Measurements from ENCODE around the gene MYOZ3.

GRCh38 chr5:150665044-150665443 lies 4.0 kb downstream of the MYOZ3 start:
- no peak for TF ChIP-seq KDM5A (IDR thresholded peaks at IDR 0.05; ENCODE audit: low read length)
- no peak for TF ChIP-seq SP1 (IDR thresholded peaks at IDR 0.05; ENCODE audit: low read depth, low read length)
- TF ChIP-seq JUN (IDR thresholded peaks at IDR 0.05; ENCODE audit: low read depth, low read length), result no peak
- TF ChIP-seq ATF2 (IDR thresholded peaks at IDR 0.05; ENCODE audit: low read length), result no peak
- TF ChIP-seq CTCF (IDR thresholded peaks at IDR 0.05; ENCODE audit: control extremely low read depth in 1 of 3, insufficient read depth in 1 of 3, low read depth in 1 of 3, low read length in 3 of 3), result no peak
